ENCODE data around the gene MAB21L1.

MAB21L1 gene

GRCh38 chr13:35500144-35500543 lies 23.7 kb upstream of the MAB21L1 start:
- DNase-seq (ENCODE audit: insufficient read length, low spot score): no peak
- no peak for TF ChIP-seq POU2F2 (IDR thresholded peaks at IDR 0.05; ENCODE audit: low read depth, low read length)
- TF ChIP-seq POLR2AphosphoS5 (IDR thresholded peaks at IDR 0.05; ENCODE audit: low read depth, low read length): no peak
- no peak for TF ChIP-seq PAX5 (IDR thresholded peaks at IDR 0.05; ENCODE audit: insufficient read depth, low read length, severe bottlenecking)
- no peak for TF ChIP-seq POLR2A (IDR thresholded peaks at IDR 0.05; ENCODE audit: low read depth, low read length)
- no peak for TF ChIP-seq TAF1 (IDR thresholded peaks at IDR 0.05; ENCODE audit: low read depth, low read length)
- no peak for TF ChIP-seq SPI1 (IDR thresholded peaks at IDR 0.05; ENCODE audit: low read depth, low read length)
- FAIRE-seq: no peak

GRCh38 chr13:35499676-35500075 lies 23.2 kb upstream of the MAB21L1 start:
- no peak for DNase-seq (ENCODE audit: insufficient read length, low spot score)
- FAIRE-seq: no peak
- TF ChIP-seq SPI1 (IDR thresholded peaks at IDR 0.05; ENCODE audit: low read depth, low read length): no peak
- TF ChIP-seq POLR2A (IDR thresholded peaks at IDR 0.05; ENCODE audit: low read depth, low read length): no peak
- no peak for TF ChIP-seq PAX5 (IDR thresholded peaks at IDR 0.05; ENCODE audit: insufficient read depth, low read length, severe bottlenecking)
- TF ChIP-seq TAF1 (IDR thresholded peaks at IDR 0.05; ENCODE audit: low read depth, low read length): no peak
- TF ChIP-seq POU2F2 (IDR thresholded peaks at IDR 0.05; ENCODE audit: low read depth, low read length): no peak
- TF ChIP-seq POLR2AphosphoS5 (IDR thresholded peaks at IDR 0.05; ENCODE audit: low read depth, low read length): no peak

DNA sequence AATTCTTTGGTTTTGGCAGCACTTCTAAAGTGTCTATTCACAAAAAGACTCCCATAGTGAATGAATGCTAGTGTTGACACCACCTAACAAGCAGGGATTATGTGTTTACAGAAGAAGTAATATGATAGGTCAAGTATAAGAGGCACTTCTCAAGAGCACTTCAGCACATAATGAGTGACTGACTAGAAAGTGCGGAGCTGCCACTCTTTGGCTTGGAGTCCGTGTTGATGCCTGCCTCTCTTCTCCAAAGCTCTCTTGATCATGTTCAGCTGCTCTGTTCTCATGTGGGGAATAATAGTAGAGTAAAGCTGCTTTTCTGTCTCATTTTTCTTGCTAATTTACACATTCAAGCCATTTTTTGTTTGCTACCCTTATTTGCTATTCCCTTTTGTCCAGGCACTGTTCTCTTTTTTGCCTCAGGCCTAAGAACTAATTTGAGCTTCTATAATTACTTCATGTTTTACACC lies 22.7 kb upstream of the MAB21L1 start:
- no peak for DNase-seq (ENCODE audit: insufficient read length, low spot score)
- TF ChIP-seq POLR2AphosphoS5 (IDR thresholded peaks at IDR 0.05; ENCODE audit: low read depth, low read length) (no peak), PAX5 (IDR thresholded peaks at IDR 0.05; ENCODE audit: insufficient read depth, low read length, severe bottlenecking) (no peak), TAF1 (IDR thresholded peaks at IDR 0.05; ENCODE audit: low read depth, low read length) (no peak), SPI1 (IDR thresholded peaks at IDR 0.05; ENCODE audit: low read depth, low read length) (no peak), POLR2A (IDR thresholded peaks at IDR 0.05; ENCODE audit: low read depth, low read length) (no peak), POU2F2 (IDR thresholded peaks at IDR 0.05; ENCODE audit: low read depth, low read length) (no peak)
- no peak for FAIRE-seq

DNA sequence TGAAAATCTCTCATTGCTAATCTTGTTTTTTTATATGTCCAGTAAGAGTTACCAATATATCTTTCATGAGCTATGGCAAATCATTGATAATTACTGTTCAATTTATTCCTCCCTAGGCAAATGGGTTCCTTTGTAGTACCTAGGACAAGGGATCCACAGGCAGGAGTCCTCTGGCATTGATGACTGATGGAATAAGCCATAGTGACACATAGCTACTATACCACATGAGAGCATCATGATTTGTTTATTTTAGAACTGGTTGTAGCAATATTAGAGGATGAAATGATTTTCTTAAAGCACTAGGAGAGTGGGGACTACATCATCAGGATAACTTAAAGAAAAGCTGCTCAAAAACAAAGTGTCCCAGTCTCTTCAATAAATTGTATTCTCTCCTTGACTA lies 21.7 kb upstream of the MAB21L1 start:
- FAIRE-seq (no peak), DNase-seq (ENCODE audit: insufficient read length, low spot score) (no peak)
- TF ChIP-seq POU2F2 (IDR thresholded peaks at IDR 0.05; ENCODE audit: low read depth, low read length) (no peak), PAX5 (IDR thresholded peaks at IDR 0.05; ENCODE audit: insufficient read depth, low read length, severe bottlenecking) (no peak), TAF1 (IDR thresholded peaks at IDR 0.05; ENCODE audit: low read depth, low read length) (no peak), POLR2A (IDR thresholded peaks at IDR 0.05; ENCODE audit: low read depth, low read length) (no peak), POLR2AphosphoS5 (IDR thresholded peaks at IDR 0.05; ENCODE audit: low read depth, low read length) (no peak)

GRCh38 chr13:35496761-35497386 lies 20.4 kb upstream of the MAB21L1 start:
- no peak for DNase-seq (ENCODE audit: insufficient read length, low spot score)
- TF ChIP-seq SPI1 (IDR thresholded peaks at IDR 0.05; ENCODE audit: low read depth, low read length) (peak; percentile 16; the same call in 1 of the 2 replicates), TAF1 (IDR thresholded peaks at IDR 0.05; ENCODE audit: low read depth, low read length) (no peak)
- FAIRE-seq: no peak

DNA sequence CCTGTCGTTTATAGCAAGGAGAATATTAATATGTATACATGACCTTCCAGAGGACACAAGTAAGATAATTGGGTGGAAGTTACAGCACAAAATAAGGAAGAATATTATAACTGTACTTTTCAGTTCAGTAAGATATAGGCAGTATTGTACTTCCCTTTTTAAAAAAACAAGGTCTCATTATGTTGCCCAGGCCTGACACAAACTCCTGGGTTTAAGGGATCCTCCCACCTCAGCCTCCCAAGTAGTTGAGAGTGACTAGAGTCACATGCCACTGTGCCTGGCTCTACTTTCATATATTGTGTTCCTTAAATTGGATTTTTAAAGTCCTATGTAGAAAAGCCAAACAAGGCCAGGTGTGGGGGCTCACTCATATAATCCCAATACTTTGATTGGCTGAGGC lies 19.5 kb upstream of the MAB21L1 start:
- FAIRE-seq: no peak
- DNase-seq (ENCODE audit: insufficient read length, low spot score): no peak
- TF ChIP-seq POU2F2 (IDR thresholded peaks at IDR 0.05; ENCODE audit: low read depth, low read length) (no peak), POLR2A (IDR thresholded peaks at IDR 0.05; ENCODE audit: low read depth, low read length) (no peak), TAF1 (IDR thresholded peaks at IDR 0.05; ENCODE audit: low read depth, low read length) (no peak), POLR2AphosphoS5 (IDR thresholded peaks at IDR 0.05; ENCODE audit: low read depth, low read length) (no peak), SPI1 (IDR thresholded peaks at IDR 0.05; ENCODE audit: low read depth, low read length) (no peak), PAX5 (IDR thresholded peaks at IDR 0.05; ENCODE audit: insufficient read depth, low read length, severe bottlenecking) (no peak)

DNA sequence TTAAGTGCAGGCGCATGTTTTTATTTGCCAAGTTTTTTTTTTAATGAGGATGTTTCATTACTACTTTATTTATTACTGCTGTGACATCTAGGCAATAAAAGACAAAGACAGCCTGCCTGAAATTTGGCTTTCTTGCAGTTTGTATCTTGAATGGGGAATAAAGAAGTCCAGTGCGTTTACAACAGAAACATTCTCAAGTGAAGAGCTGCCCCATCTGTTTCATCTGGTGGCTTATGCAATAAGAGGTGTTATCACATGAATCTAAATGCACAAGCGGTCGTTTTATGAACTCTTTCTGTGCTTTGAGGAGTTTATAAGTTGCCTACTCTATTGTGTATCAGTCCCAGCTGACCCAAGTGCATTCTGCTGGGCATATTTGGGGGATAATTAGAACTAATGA lies 12.6 kb upstream of the MAB21L1 start:
- FAIRE-seq (no peak), DNase-seq (ENCODE audit: insufficient read length, low spot score) (no peak)
- TF ChIP-seq POU2F2 (IDR thresholded peaks at IDR 0.05; ENCODE audit: low read depth, low read length) (no peak), POLR2A (IDR thresholded peaks at IDR 0.05; ENCODE audit: low read depth, low read length) (no peak), POLR2AphosphoS5 (IDR thresholded peaks at IDR 0.05; ENCODE audit: low read depth, low read length) (no peak), SPI1 (IDR thresholded peaks at IDR 0.05; ENCODE audit: low read depth, low read length) (no peak), TAF1 (IDR thresholded peaks at IDR 0.05; ENCODE audit: low read depth, low read length) (no peak), PAX5 (IDR thresholded peaks at IDR 0.05; ENCODE audit: insufficient read depth, low read length, severe bottlenecking) (no peak)

DNA sequence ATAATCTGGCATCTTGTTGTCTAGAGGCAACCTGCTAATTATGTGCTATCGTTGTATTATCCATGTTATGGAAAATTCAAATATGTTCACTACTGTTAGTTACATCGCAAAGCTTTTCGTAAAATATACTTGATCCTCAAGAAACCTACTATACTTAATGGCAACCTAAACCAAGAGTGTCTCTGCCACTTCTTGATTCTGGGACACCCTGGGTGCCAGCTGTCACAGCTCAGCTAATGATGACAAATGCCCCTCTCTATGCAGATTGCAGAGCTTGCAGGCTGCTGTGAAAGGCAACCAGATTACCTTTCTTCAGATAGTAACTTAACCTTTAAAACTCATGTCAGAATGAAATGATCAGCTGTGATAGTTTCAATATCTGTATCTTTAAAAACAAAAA lies 8.9 kb upstream of the MAB21L1 start:
- TF ChIP-seq POLR2AphosphoS5 (IDR thresholded peaks at IDR 0.05; ENCODE audit: low read depth, low read length) (no peak), SPI1 (IDR thresholded peaks at IDR 0.05; ENCODE audit: low read depth, low read length) (no peak), POU2F2 (IDR thresholded peaks at IDR 0.05; ENCODE audit: low read depth, low read length) (no peak), PAX5 (IDR thresholded peaks at IDR 0.05; ENCODE audit: insufficient read depth, low read length, severe bottlenecking) (no peak), TAF1 (IDR thresholded peaks at IDR 0.05; ENCODE audit: low read depth, low read length) (no peak), POLR2A (IDR thresholded peaks at IDR 0.05; ENCODE audit: low read depth, low read length) (no peak)
- DNase-seq (ENCODE audit: insufficient read length, low spot score) (no peak), FAIRE-seq (no peak)

DNA sequence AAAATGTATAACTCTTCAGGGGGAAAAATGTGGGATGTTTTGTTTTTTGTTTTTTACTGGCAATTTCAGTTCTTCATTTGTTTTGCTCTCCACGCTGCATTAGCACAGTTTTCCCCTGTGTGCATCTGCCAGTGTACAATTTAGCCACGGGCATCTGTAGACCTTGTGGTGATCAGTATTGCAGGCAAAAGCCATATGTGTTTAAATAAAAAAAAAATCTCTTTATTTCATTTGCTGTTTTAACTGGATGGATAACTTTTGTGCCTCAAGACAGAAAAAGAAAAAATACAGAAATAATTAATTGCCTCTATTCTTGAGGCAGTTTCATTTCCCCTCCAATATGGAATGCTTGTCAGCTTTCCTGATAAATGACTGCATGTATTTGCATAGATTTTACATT lies 7.9 kb upstream of the MAB21L1 start:
- DNase-seq (ENCODE audit: insufficient read length, low spot score): no peak
- no peak for FAIRE-seq
- TF ChIP-seq PAX5 (IDR thresholded peaks at IDR 0.05; ENCODE audit: insufficient read depth, low read length, severe bottlenecking) (no peak), POLR2AphosphoS5 (IDR thresholded peaks at IDR 0.05; ENCODE audit: low read depth, low read length) (no peak), POLR2A (IDR thresholded peaks at IDR 0.05; ENCODE audit: low read depth, low read length) (no peak), TAF1 (IDR thresholded peaks at IDR 0.05; ENCODE audit: low read depth, low read length) (no peak), POU2F2 (IDR thresholded peaks at IDR 0.05; ENCODE audit: low read depth, low read length) (no peak), SPI1 (IDR thresholded peaks at IDR 0.05; ENCODE audit: low read depth, low read length) (no peak)

DNA sequence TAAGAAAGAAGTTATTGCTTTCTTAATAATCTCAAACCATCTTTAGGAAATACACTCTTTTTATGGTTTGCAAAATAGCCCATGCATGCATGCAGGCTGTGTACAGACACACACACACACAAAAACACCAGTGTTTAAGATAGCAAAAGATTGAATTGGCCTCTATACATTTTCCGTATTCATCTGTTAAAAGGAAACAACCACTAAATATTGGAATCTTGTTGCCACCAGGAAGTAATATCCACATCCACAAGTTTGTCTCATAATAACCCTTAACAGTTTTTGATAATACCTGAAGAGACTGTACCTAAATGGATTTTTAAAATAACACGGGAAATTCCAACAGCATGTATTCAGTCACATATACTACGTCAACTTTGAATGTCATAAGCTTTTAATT lies 7.3 kb upstream of the MAB21L1 start:
- FAIRE-seq: no peak
- no peak for DNase-seq (ENCODE audit: insufficient read length, low spot score)
- no peak for TF ChIP-seq POLR2A (IDR thresholded peaks at IDR 0.05; ENCODE audit: low read depth, low read length)
- no peak for TF ChIP-seq PAX5 (IDR thresholded peaks at IDR 0.05; ENCODE audit: insufficient read depth, low read length, severe bottlenecking)
- no peak for TF ChIP-seq POU2F2 (IDR thresholded peaks at IDR 0.05; ENCODE audit: low read depth, low read length)
- TF ChIP-seq TAF1 (IDR thresholded peaks at IDR 0.05; ENCODE audit: low read depth, low read length): no peak
- no peak for TF ChIP-seq SPI1 (IDR thresholded peaks at IDR 0.05; ENCODE audit: low read depth, low read length)

Data from GM12891 (cell line).